Endothelial cell of umbilical vein (primary cell): ENCODE measurements around the gene PGAP3. TPM values are rescaled to one million over a fixed set of nuclear protein-coding genes. Genes with fewer than 3 reads are reported as not detected.

Experiments
- BruUV-seq: library from RNA; stranded (reverse); fragments of 400-500 nt; replicated peaks from 2 replicates; lab custom pipeline; 2021; lab: Mats Ljungman, UMichigan
- CTCF ChIA-PET: fragments of 300-600, 350-600 bp; sonication (Branson Sonifier 250); formaldehyde crosslinking; loops from one replicate; lab custom pipeline; 2021; ENCODE audit warnings: antibody characterized with exemption, inconsistent platforms; lab: Charles Lee
- POLR2A ChIA-PET: fragments of 300-600, 350-600 bp; sonication (Branson Sonifier 250); formaldehyde crosslinking; loops from one replicate; lab custom pipeline; 2021; ENCODE audit warnings: antibody characterized with exemption, inconsistent platforms; lab: Charles Lee
- DNase-seq: peaks from one replicate; pipeline ENCODE4 v3.0.0-alpha.2; 2011; ENCODE audit warnings: low read depth, low spot score
- FAIRE-seq: peaks from 2 replicates; lab custom pipeline; 2011; peaks lifted over from hg19 to GRCh38; lab: Jason Lieb, UNC
- H2AFZ ChIP-seq: 2 replicates; pipeline ENCODE4 v1.6.0; 2012; ENCODE audit warnings: low read depth, low read length, control low read depth, inconsistent platforms
- H3K27ac ChIP-seq: 2 replicates; pipeline ENCODE4 v1.5.1; 2011; ENCODE audit warnings: low read depth, mild to moderate bottlenecking, control low read depth, low read length, moderate library complexity; ENCODE audit not compliant: insufficient read depth
- H3K27me3 ChIP-seq, 2 experiments: 2 replicates each; pipeline versions ENCODE4 v1.6.0 to v1.6.1; 2011; ENCODE audit warnings: low read length in 2 of 2, mixed read lengths in 1 of 2; ENCODE audit not compliant: control insufficient read depth in 2 of 2, insufficient read depth in 2 of 2
- H3K36me3 ChIP-seq, 2 experiments: 2 replicates in 1 of 2; 3 replicates in 1 of 2; pipeline ENCODE4 v1.5.1; 2011; ENCODE audit warnings: low read length in 2 of 2, mild to moderate bottlenecking in 1 of 2, moderate library complexity in 1 of 2; ENCODE audit not compliant: control insufficient read depth in 2 of 2, insufficient read depth in 2 of 2; ENCODE audit errors: extremely low read depth in 1 of 2
- H3K4me1 ChIP-seq: 3 replicates; pipeline ENCODE4 v1.5.1; 2011; ENCODE audit warnings: mild to moderate bottlenecking, low read length; ENCODE audit not compliant: control insufficient read depth, insufficient read depth; ENCODE audit errors: extremely low read depth
- H3K4me2 ChIP-seq: 2 replicates; pipeline ENCODE4 v1.6.1; 2011; ENCODE audit warnings: low read length, control low read depth, mixed read lengths; ENCODE audit not compliant: insufficient read depth
- H3K4me3 ChIP-seq, 3 experiments: fragments of 200-600 bp in 1 of 3; sonication (generic), shearing (Covaris generic) in 1 of 3; replicated peaks in 1 of 3; 2 replicates each; pipeline ENCODE4 v1.5.1; 2011 to 2016; ENCODE audit warnings: control low read depth in 3 of 3, low read length in 3 of 3, mild to moderate bottlenecking in 2 of 3, inconsistent platforms in 1 of 3, low read depth in 1 of 3, moderate library complexity in 1 of 3; ENCODE audit not compliant: insufficient read depth in 1 of 3
- H3K79me2 ChIP-seq: 2 replicates; pipeline ENCODE4 v1.6.0; 2012; ENCODE audit warnings: low read length, inconsistent platforms; ENCODE audit not compliant: control insufficient read depth, insufficient read depth
- H3K9ac ChIP-seq: replicated peaks from 2 replicates; pipeline ENCODE3; 2011; ENCODE audit warnings: low read length, control low read depth; ENCODE audit not compliant: insufficient read depth; ENCODE audit errors: extremely low read depth
- H3K9me1 ChIP-seq: replicated peaks from 3 replicates; pipeline ENCODE4 v1.6.0; 2011; ENCODE audit warnings: mild to moderate bottlenecking, low read length; ENCODE audit not compliant: control insufficient read depth, insufficient read depth; ENCODE audit errors: extremely low read depth
- H3K9me3 ChIP-seq: replicated peaks from 2 replicates; pipeline ENCODE4 v1.5.1; 2012; ENCODE audit warnings: low read length, inconsistent platforms; ENCODE audit not compliant: control insufficient read depth, insufficient read depth
- H4K20me1 ChIP-seq: replicated peaks from 2 replicates; pipeline ENCODE3; 2011; ENCODE audit warnings: mild to moderate bottlenecking, low read length; ENCODE audit not compliant: control insufficient read depth, insufficient read depth; ENCODE audit errors: extremely low read depth
- EZH2 ChIP-seq: IDR thresholded peaks from 2 replicates; pipeline ENCODE4 v1.6.1; 2012; ENCODE audit warnings: borderline replicate concordance, low read depth, mild to moderate bottlenecking, moderate library complexity, low read length, inconsistent platforms; ENCODE audit not compliant: severe bottlenecking
- FOS ChIP-seq: IDR thresholded peaks from 2 replicates; pipeline ENCODE4 v1.6.1; 2011; ENCODE audit warnings: mild to moderate bottlenecking, low read length, moderate library complexity, borderline replicate concordance; ENCODE audit not compliant: insufficient read depth
- GATA2 ChIP-seq: IDR thresholded peaks from 2 replicates; pipeline ENCODE4 v1.7.0; 2011; ENCODE audit warnings: low read depth, mild to moderate bottlenecking, moderate library complexity, mixed read lengths, low read length; ENCODE audit not compliant: insufficient read length, insufficient read depth
- JUN ChIP-seq: IDR thresholded peaks from 2 replicates; pipeline ENCODE4 v1.6.1; 2011; ENCODE audit warnings: borderline replicate concordance, low read depth; ENCODE audit not compliant: insufficient read length, insufficient read depth
- MAX ChIP-seq: IDR thresholded peaks from 2 replicates; pipeline ENCODE4 v1.6.1; 2011; ENCODE audit not compliant: insufficient read depth, insufficient read length
- MYC ChIP-seq: IDR thresholded peaks from one replicate; pipeline ENCODE4 v1.6.1; 2011; ENCODE audit warnings: mild to moderate bottlenecking, low read depth, low read length
- POLR2A ChIP-seq: IDR thresholded peaks from 2 replicates; pipeline ENCODE4 v1.6.1; 2012; ENCODE audit warnings: low read depth, mild to moderate bottlenecking, control low read depth, low read length
- POLR2AphosphoS5 ChIP-seq: IDR thresholded peaks from 2 replicates; pipeline ENCODE4 v1.6.1; 2012; ENCODE audit warnings: low read depth, mild to moderate bottlenecking, control low read depth, low read length, moderate library complexity; ENCODE audit not compliant: insufficient read depth
- dilution Hi-C: fragments of 300-500 bp; cut with MboI; formaldehyde crosslinking; loops from one replicate; pipeline ENCODE4 v1.15.0; 2019; ENCODE audit warnings: low sequenced_read_pairs; ENCODE audit not compliant: extremely low pct_ligation_motif_present
- intact Hi-C: fragments of 100-400 bp; cut with micrococcal nuclease; formaldehyde crosslinking; loops from one replicate; pipeline ENCODE4 v1.10.0; 2022
- polyA plus RNA-seq, 4 experiments: library from polyadenylated mRNA; depleted of rRNA in 3 of 4; stranded (reverse) in 3 of 4; unstranded in 1 of 4; fragments of >200 nt; gene quantifications; 2 replicates each; pipeline versions ENCODE4 v1.2.1 to v1.2.3, GENCODE V29; 2011 to 2012; ENCODE audit warnings: missing spikeins in 1 of 4
- total RNA-seq: library from RNA; stranded (reverse); gene quantifications from 2 replicates; pipeline ENCODE4 v1.2.3, GENCODE V29; 2021
- TF ChIP-seq, protein P1 (sequence below), 2 donors: IDR thresholded peaks; 1 replicate in 1 of 2; 2 replicates in 1 of 2; pipeline ENCODE4 v1.5.1; 2011; ENCODE audit warnings: low read length in 2 of 2, mild to moderate bottlenecking in 2 of 2, moderate library complexity in 2 of 2, control low read depth in 1 of 2, inconsistent platforms in 1 of 2, low read depth in 1 of 2; ENCODE audit not compliant: insufficient read depth in 1 of 2; ENCODE audit errors: extremely low read depth in 1 of 2

PGAP3 gene
- total and polyA plus RNA-seq, 2 donors (not counting 3 experiments of a cell fraction or from before 2014, with no cell fraction given): 6.4 to 14.9 TPM

DNA sequence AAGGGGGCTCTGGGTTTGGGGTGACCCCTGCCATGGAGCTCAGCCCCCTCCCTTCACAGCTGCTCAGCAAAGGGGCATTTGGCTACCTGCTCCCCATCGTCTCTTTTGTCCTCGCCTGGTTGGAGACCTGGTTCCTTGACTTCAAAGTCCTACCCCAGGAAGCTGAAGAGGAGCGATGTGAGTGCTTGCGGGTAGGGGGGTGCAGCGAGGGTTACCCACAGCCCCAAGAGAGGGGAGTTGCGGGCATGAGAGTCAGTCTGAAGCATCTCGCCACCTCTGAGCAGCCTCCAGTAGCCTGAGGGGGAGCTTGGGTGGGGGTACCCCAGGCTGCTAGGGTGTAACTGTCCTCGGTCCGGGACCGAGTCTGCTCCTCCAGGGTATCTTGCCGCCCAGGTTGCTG lies 29.5 kb downstream of the PGAP3 start:
- peaks cover 0 to 2% of the 10 kb centered on the region in 2 experiments for H3K36me3 ChIP-seq
- H3K9ac ChIP-seq: no peak overlapping the region
- H3K9me3 ChIP-seq: no peaks in the 10 kb centered on the region
- H3K4me1 ChIP-seq: peaks cover 16% of the 10 kb centered on the region
- H3K79me2 ChIP-seq: no peaks in the 10 kb centered on the region
- no peaks in the 10 kb centered on the region for H3K9me1 ChIP-seq
- POLR2A ChIA-PET: no interaction called here
- BruUV-seq: no TSS peak
- FAIRE-seq: no peak
- H4K20me1 ChIP-seq: no peaks in the 10 kb centered on the region
- CTCF ChIA-PET: interaction anchor here (1.1 kb wide), 1 partner anchor 35 kb away, joined by 3 read pairs; no protein-coding TSS in a partner anchor
- dilution Hi-C loops (no loop called here), intact Hi-C loops (no loop called here)
- no peak overlapping the region for H3K4me3 ChIP-seq
- H3K4me2 ChIP-seq: no peak overlapping the region
- TF ChIP-seq, protein P1, sequence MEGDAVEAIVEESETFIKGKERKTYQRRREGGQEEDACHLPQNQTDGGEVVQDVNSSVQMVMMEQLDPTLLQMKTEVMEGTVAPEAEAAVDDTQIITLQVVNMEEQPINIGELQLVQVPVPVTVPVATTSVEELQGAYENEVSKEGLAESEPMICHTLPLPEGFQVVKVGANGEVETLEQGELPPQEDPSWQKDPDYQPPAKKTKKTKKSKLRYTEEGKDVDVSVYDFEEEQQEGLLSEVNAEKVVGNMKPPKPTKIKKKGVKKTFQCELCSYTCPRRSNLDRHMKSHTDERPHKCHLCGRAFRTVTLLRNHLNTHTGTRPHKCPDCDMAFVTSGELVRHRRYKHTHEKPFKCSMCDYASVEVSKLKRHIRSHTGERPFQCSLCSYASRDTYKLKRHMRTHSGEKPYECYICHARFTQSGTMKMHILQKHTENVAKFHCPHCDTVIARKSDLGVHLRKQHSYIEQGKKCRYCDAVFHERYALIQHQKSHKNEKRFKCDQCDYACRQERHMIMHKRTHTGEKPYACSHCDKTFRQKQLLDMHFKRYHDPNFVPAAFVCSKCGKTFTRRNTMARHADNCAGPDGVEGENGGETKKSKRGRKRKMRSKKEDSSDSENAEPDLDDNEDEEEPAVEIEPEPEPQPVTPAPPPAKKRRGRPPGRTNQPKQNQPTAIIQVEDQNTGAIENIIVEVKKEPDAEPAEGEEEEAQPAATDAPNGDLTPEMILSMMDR (IDR thresholded peaks at IDR 0.05; ENCODE audit: extremely low read depth in 1 of 2, insufficient read depth in 1 of 2, low read depth in 1 of 2, low read length in 2 of 2): no peak
- no peak for TF ChIP-seq POLR2AphosphoS5
- no peak for TF ChIP-seq POLR2A
- TF ChIP-seq FOS: no peak
- no peak for TF ChIP-seq GATA2
- TF ChIP-seq MAX: no peak
- no peak for TF ChIP-seq EZH2
- TF ChIP-seq MYC: no peak
- TF ChIP-seq JUN: no peak
- H3K27ac ChIP-seq: no peak overlapping the region
- no peaks in the 10 kb centered on the region for H3K27me3 ChIP-seq
- no peak for DNase-seq
- no peak overlapping the region for H2AFZ ChIP-seq
